Measurements from ENCODE around the gene NTM. TPM values are rescaled to one million over a fixed set of nuclear protein-coding genes. Genes with fewer than 3 reads are reported as not detected.

NTM gene
- total RNA-seq, 3 donors from 2014 or later, result not detected

GRCh38 chr11:131656179-131656838 lies 285.9 kb downstream of the NTM start:
- DNase-seq (no peak), ATAC-seq (no peak)
- Mint-ChIP-seq H3K4me1 (ENCODE audit: low read depth) (no peaks in the 10 kb centered on the region), H3K4me3 (no peak overlapping the region), H3K27me3 (ENCODE audit: low read depth) (peaks cover 5% of the 10 kb centered on the region), H3K36me3 (ENCODE audit: insufficient read depth) (no peaks in the 10 kb centered on the region), H3K9me3 (no peaks in the 10 kb centered on the region)

GRCh38 chr11:131656839-131657211 lies 286.4 kb downstream of the NTM start:
- Mint-ChIP-seq H3K9me3 (no peaks in the 10 kb centered on the region), H3K4me3 (no peak overlapping the region), H3K4me1 (ENCODE audit: low read depth) (no peaks in the 10 kb centered on the region), H3K36me3 (ENCODE audit: insufficient read depth) (no peaks in the 10 kb centered on the region), H3K27me3 (ENCODE audit: low read depth) (peaks cover 5% of the 10 kb centered on the region)
- DNase-seq, result no peak
- ATAC-seq, result no peak

- no peak overlapping the region for H3K4me3 Mint-ChIP-seq
- DNase-seq, result no peak
- H3K9me3 Mint-ChIP-seq, result no peaks in the 10 kb centered on the region
- no peaks in the 10 kb centered on the region for H3K36me3 Mint-ChIP-seq (ENCODE audit: insufficient read depth)
- peaks cover 5% of the 10 kb centered on the region for H3K27me3 Mint-ChIP-seq (ENCODE audit: low read depth)
- no peak for ATAC-seq
- H3K4me1 Mint-ChIP-seq (ENCODE audit: low read depth), result no peaks in the 10 kb centered on the region
These were observed 288.0 kb downstream of the NTM start for GRCh38 chr11:131658414-131658813.

GRCh38 chr11:131658952-131659351 lies 288.5 kb downstream of the NTM start:
- H3K36me3 Mint-ChIP-seq (ENCODE audit: insufficient read depth), result no peaks in the 10 kb centered on the region
- DNase-seq, result no peak
- no peaks in the 10 kb centered on the region for H3K9me3 Mint-ChIP-seq
- ATAC-seq, result no peak
- no peaks in the 10 kb centered on the region for H3K4me1 Mint-ChIP-seq (ENCODE audit: low read depth)
- no peak overlapping the region for H3K4me3 Mint-ChIP-seq
- peaks cover 5% of the 10 kb centered on the region for H3K27me3 Mint-ChIP-seq (ENCODE audit: low read depth)

GRCh38 chr11:131659931-131660330 lies 289.5 kb downstream of the NTM start:
- Mint-ChIP-seq H3K9me3 (no peaks in the 10 kb centered on the region), H3K4me3 (no peak overlapping the region), H3K27me3 (ENCODE audit: low read depth) (peaks cover 5% of the 10 kb centered on the region), H3K4me1 (ENCODE audit: low read depth) (no peaks in the 10 kb centered on the region), H3K36me3 (ENCODE audit: insufficient read depth) (no peaks in the 10 kb centered on the region)
- no peak for DNase-seq
- no peak for ATAC-seq

- no peaks in the 10 kb centered on the region for H3K36me3 Mint-ChIP-seq (ENCODE audit: insufficient read depth)
- no peak overlapping the region for H3K4me3 Mint-ChIP-seq
- DNase-seq, result no peak
- H3K4me1 Mint-ChIP-seq (ENCODE audit: low read depth), result no peaks in the 10 kb centered on the region
- no peak for ATAC-seq
- H3K9me3 Mint-ChIP-seq, result no peaks in the 10 kb centered on the region
- peaks cover 5% of the 10 kb centered on the region for H3K27me3 Mint-ChIP-seq (ENCODE audit: low read depth)
These were observed 290.7 kb downstream of the NTM start for GRCh38 chr11:131661132-131661531.

GRCh38 chr11:131662317-131662972 lies 292.0 kb downstream of the NTM start:
- H3K4me3 Mint-ChIP-seq, result no peak overlapping the region
- no peaks in the 10 kb centered on the region for H3K9me3 Mint-ChIP-seq
- DNase-seq (no peak), ATAC-seq (no peak)
- no peaks in the 10 kb centered on the region for H3K36me3 Mint-ChIP-seq (ENCODE audit: insufficient read depth)
- peaks cover 5% of the 10 kb centered on the region for H3K27me3 Mint-ChIP-seq (ENCODE audit: low read depth)
- no peaks in the 10 kb centered on the region for H3K4me1 Mint-ChIP-seq (ENCODE audit: low read depth)

- no peak overlapping the region for H3K4me3 Mint-ChIP-seq
- H3K9me3 Mint-ChIP-seq, result no peaks in the 10 kb centered on the region
- ATAC-seq (no peak), DNase-seq (no peak)
- H3K27me3 Mint-ChIP-seq (ENCODE audit: low read depth), result peaks cover 5% of the 10 kb centered on the region
- H3K4me1 Mint-ChIP-seq (ENCODE audit: low read depth), result no peaks in the 10 kb centered on the region
- no peaks in the 10 kb centered on the region for H3K36me3 Mint-ChIP-seq (ENCODE audit: insufficient read depth)
These were observed 292.6 kb downstream of the NTM start for GRCh38 chr11:131662993-131663392.

GRCh38 chr11:131663405-131664200 lies 293.2 kb downstream of the NTM start:
- no peak for ATAC-seq
- H3K4me3 Mint-ChIP-seq, result no peak overlapping the region
- no peak for DNase-seq
- H3K4me1 Mint-ChIP-seq (ENCODE audit: low read depth), result no peaks in the 10 kb centered on the region
- H3K9me3 Mint-ChIP-seq, result no peaks in the 10 kb centered on the region
- peaks cover 5% of the 10 kb centered on the region for H3K27me3 Mint-ChIP-seq (ENCODE audit: low read depth)
- no peaks in the 10 kb centered on the region for H3K36me3 Mint-ChIP-seq (ENCODE audit: insufficient read depth)

GRCh38 chr11:131664293-131664692 lies 293.9 kb downstream of the NTM start:
- Mint-ChIP-seq H3K36me3 (ENCODE audit: insufficient read depth) (no peaks in the 10 kb centered on the region), H3K4me3 (no peak overlapping the region)
- no peak for ATAC-seq

GRCh38 chr11:131664816-131665215 lies 294.4 kb downstream of the NTM start:
- Mint-ChIP-seq H3K4me1 (ENCODE audit: low read depth) (peaks cover 3% of the 10 kb centered on the region), H3K4me3 (no peak overlapping the region), H3K27me3 (ENCODE audit: low read depth) (peaks cover 5% of the 10 kb centered on the region), H3K36me3 (ENCODE audit: insufficient read depth) (no peaks in the 10 kb centered on the region), H3K9me3 (no peaks in the 10 kb centered on the region)
- ATAC-seq (no peak), DNase-seq (no peak)

More at GRCh38 chr11:131664293-131664692, 293.9 kb downstream of the NTM start:
- Mint-ChIP-seq H3K9me3 (no peaks in the 10 kb centered on the region), H3K4me1 (ENCODE audit: low read depth) (peaks cover 3% of the 10 kb centered on the region), H3K27me3 (ENCODE audit: low read depth) (peaks cover 5% of the 10 kb centered on the region)
- no peak for DNase-seq

GRCh38 chr11:131665344-131665968 lies 295.0 kb downstream of the NTM start:
- ATAC-seq (no peak), DNase-seq (no peak)
- no peak overlapping the region for H3K4me3 Mint-ChIP-seq
- H3K36me3 Mint-ChIP-seq (ENCODE audit: insufficient read depth), result no peaks in the 10 kb centered on the region
- H3K27me3 Mint-ChIP-seq (ENCODE audit: low read depth), result peaks cover 1% of the 10 kb centered on the region
- no peaks in the 10 kb centered on the region for H3K9me3 Mint-ChIP-seq
- H3K4me1 Mint-ChIP-seq (ENCODE audit: low read depth), result peaks cover 3% of the 10 kb centered on the region

GRCh38 chr11:131666006-131666405 lies 295.6 kb downstream of the NTM start:
- no peak overlapping the region for H3K4me3 Mint-ChIP-seq
- H3K9me3 Mint-ChIP-seq, result no peaks in the 10 kb centered on the region
- ATAC-seq (no peak), DNase-seq (no peak)
- peaks cover 3% of the 10 kb centered on the region for H3K4me1 Mint-ChIP-seq (ENCODE audit: low read depth)
- H3K27me3 Mint-ChIP-seq (ENCODE audit: low read depth), result no peaks in the 10 kb centered on the region
- no peaks in the 10 kb centered on the region for H3K36me3 Mint-ChIP-seq (ENCODE audit: insufficient read depth)

GRCh38 chr11:131666617-131667016 lies 296.2 kb downstream of the NTM start:
- Mint-ChIP-seq H3K36me3 (ENCODE audit: insufficient read depth) (no peaks in the 10 kb centered on the region), H3K4me1 (ENCODE audit: low read depth) (peaks cover 3% of the 10 kb centered on the region), H3K27me3 (ENCODE audit: low read depth) (no peaks in the 10 kb centered on the region), H3K9me3 (no peaks in the 10 kb centered on the region), H3K4me3 (no peak overlapping the region)
- no peak for DNase-seq
- no peak for ATAC-seq

Measured in activated T-cell treated with anti-CD3 and anti-CD28 coated beads, Interleukin-2, amount 50 U/mL, for 4 hours (primary cell).